ENCODE data around the gene OGT.

Gene OGT

GRCh38 chrX:71618787-71619186 is 85.9 kb downstream of the OGT start:
- no peaks in the 10 kb centered on the region; the same call in 1 of the 2 replicates for H3K36me3 ChIP-seq (ENCODE audit: insufficient read depth, low read length)
- TF ChIP-seq EZH2 (IDR thresholded peaks at IDR 0.05) (no peak), POLR2AphosphoS5 (IDR thresholded peaks at IDR 0.05; ENCODE audit: borderline replicate concordance, low read depth, low read length) (no peak), FOXP2 (optimal IDR thresholded peaks at IDR 0.05; ENCODE audit: control extremely low read depth, extremely low read length, insufficient read depth) (no peak)
- H3K9me3 ChIP-seq (ENCODE audit: low read depth, low read length) = no peaks in the 10 kb centered on the region
- DNase-seq (ENCODE audit: low read depth, low spot score) = no peak
- no peak overlapping the region for H3K4me3 ChIP-seq
- H3K27ac ChIP-seq = no peak overlapping the region
- no peak overlapping the region for H3K9ac ChIP-seq (ENCODE audit: insufficient read length)

- H3K27ac ChIP-seq = no peak overlapping the region
- no peaks in the 10 kb centered on the region for H3K9me3 ChIP-seq (ENCODE audit: low read depth, low read length)
- H3K9ac ChIP-seq (ENCODE audit: insufficient read length) = no peak overlapping the region
- no peak for TF ChIP-seq FOXP2 (optimal IDR thresholded peaks at IDR 0.05; ENCODE audit: control extremely low read depth, extremely low read length, insufficient read depth)
- TF ChIP-seq POLR2AphosphoS5 (IDR thresholded peaks at IDR 0.05; ENCODE audit: borderline replicate concordance, low read depth, low read length) = no peak
- no peak for TF ChIP-seq EZH2 (IDR thresholded peaks at IDR 0.05)
- no peak overlapping the region for H3K4me3 ChIP-seq
- no peaks in the 10 kb centered on the region for H3K36me3 ChIP-seq (ENCODE audit: insufficient read depth, low read length)
- no peak for DNase-seq (ENCODE audit: low read depth, low spot score)
Measured at GRCh38 chrX:71619193-71619592, 86.3 kb downstream of the OGT start.

GRCh38 chrX:71619986-71620385 is 87.1 kb downstream of the OGT start:
- DNase-seq (ENCODE audit: low read depth, low spot score) = no peak
- no peaks in the 10 kb centered on the region for H3K9me3 ChIP-seq (ENCODE audit: low read depth, low read length)
- no peaks in the 10 kb centered on the region for H3K36me3 ChIP-seq (ENCODE audit: insufficient read depth, low read length)
- TF ChIP-seq FOXP2 (optimal IDR thresholded peaks at IDR 0.05; ENCODE audit: control extremely low read depth, extremely low read length, insufficient read depth) (no peak), EZH2 (IDR thresholded peaks at IDR 0.05) (no peak), POLR2AphosphoS5 (IDR thresholded peaks at IDR 0.05; ENCODE audit: borderline replicate concordance, low read depth, low read length) (no peak)
- no peak overlapping the region for H3K27ac ChIP-seq
- H3K4me3 ChIP-seq = no peak overlapping the region
- no peak overlapping the region for H3K9ac ChIP-seq (ENCODE audit: insufficient read length)

GRCh38 chrX:71621603-71622002 is 88.7 kb downstream of the OGT start:
- Histone ChIP-seq H3K27ac (no peak overlapping the region), H3K9ac (ENCODE audit: insufficient read length) (no peak overlapping the region), H3K9me3 (ENCODE audit: low read depth, low read length) (no peaks in the 10 kb centered on the region), H3K4me3 (no peak overlapping the region), H3K36me3 (ENCODE audit: insufficient read depth, low read length) (no peaks in the 10 kb centered on the region)
- no peak for TF ChIP-seq EZH2 (IDR thresholded peaks at IDR 0.05)
- no peak for TF ChIP-seq POLR2AphosphoS5 (IDR thresholded peaks at IDR 0.05; ENCODE audit: borderline replicate concordance, low read depth, low read length)
- no peak for TF ChIP-seq FOXP2 (optimal IDR thresholded peaks at IDR 0.05; ENCODE audit: control extremely low read depth, extremely low read length, insufficient read depth)
- no peak for DNase-seq (ENCODE audit: low read depth, low spot score)

- no peak for DNase-seq (ENCODE audit: low read depth, low spot score)
- TF ChIP-seq FOXP2 (optimal IDR thresholded peaks at IDR 0.05; ENCODE audit: control extremely low read depth, extremely low read length, insufficient read depth) (no peak), EZH2 (IDR thresholded peaks at IDR 0.05) (no peak), POLR2AphosphoS5 (IDR thresholded peaks at IDR 0.05; ENCODE audit: borderline replicate concordance, low read depth, low read length) (no peak)
Measured at GRCh38 chrX:71622032-71622575, 89.2 kb downstream of the OGT start.

GRCh38 chrX:71622576-71623450 is 89.9 kb downstream of the OGT start:
- no peaks in the 10 kb centered on the region for H3K36me3 ChIP-seq (ENCODE audit: insufficient read depth, low read length)
- DNase-seq (ENCODE audit: low read depth, low spot score) = no peak
- H3K27ac ChIP-seq = no peak overlapping the region
- H3K9ac ChIP-seq (ENCODE audit: insufficient read length) = no peak overlapping the region
- no peak overlapping the region for H3K4me3 ChIP-seq
- H3K9me3 ChIP-seq (ENCODE audit: low read depth, low read length) = no peaks in the 10 kb centered on the region
- TF ChIP-seq FOXP2 (optimal IDR thresholded peaks at IDR 0.05; ENCODE audit: control extremely low read depth, extremely low read length, insufficient read depth) (no peak), EZH2 (IDR thresholded peaks at IDR 0.05) (no peak), POLR2AphosphoS5 (IDR thresholded peaks at IDR 0.05; ENCODE audit: borderline replicate concordance, low read depth, low read length) (no peak)

More at GRCh38 chrX:71622032-71622575, 89.2 kb downstream of the OGT start:
- Histone ChIP-seq H3K27ac (no peak overlapping the region), H3K9me3 (ENCODE audit: low read depth, low read length) (no peaks in the 10 kb centered on the region), H3K9ac (ENCODE audit: insufficient read length) (no peak overlapping the region), H3K36me3 (ENCODE audit: insufficient read depth, low read length) (no peaks in the 10 kb centered on the region), H3K4me3 (no peak overlapping the region)

GRCh38 chrX:71623714-71624113 is 90.8 kb downstream of the OGT start:
- no peak for DNase-seq (ENCODE audit: low read depth, low spot score)
- H3K27ac ChIP-seq = no peak overlapping the region
- no peak overlapping the region for H3K4me3 ChIP-seq
- H3K9ac ChIP-seq (ENCODE audit: insufficient read length) = no peak overlapping the region
- H3K36me3 ChIP-seq (ENCODE audit: insufficient read depth, low read length) = no peaks in the 10 kb centered on the region
- H3K9me3 ChIP-seq (ENCODE audit: low read depth, low read length) = no peaks in the 10 kb centered on the region
- no peak for TF ChIP-seq FOXP2 (optimal IDR thresholded peaks at IDR 0.05; ENCODE audit: control extremely low read depth, extremely low read length, insufficient read depth)
- no peak for TF ChIP-seq EZH2 (IDR thresholded peaks at IDR 0.05)
- no peak for TF ChIP-seq POLR2AphosphoS5 (IDR thresholded peaks at IDR 0.05; ENCODE audit: borderline replicate concordance, low read depth, low read length)

GRCh38 chrX:71625471-71625870 is 92.6 kb downstream of the OGT start:
- Histone ChIP-seq H3K9me3 (ENCODE audit: low read depth, low read length) (no peaks in the 10 kb centered on the region), H3K36me3 (ENCODE audit: insufficient read depth, low read length) (no peaks in the 10 kb centered on the region), H3K4me3 (no peak overlapping the region), H3K27ac (no peak overlapping the region), H3K9ac (ENCODE audit: insufficient read length) (no peak overlapping the region)
- TF ChIP-seq FOXP2 (optimal IDR thresholded peaks at IDR 0.05; ENCODE audit: control extremely low read depth, extremely low read length, insufficient read depth) = no peak
- TF ChIP-seq POLR2AphosphoS5 (IDR thresholded peaks at IDR 0.05; ENCODE audit: borderline replicate concordance, low read depth, low read length) = no peak
- TF ChIP-seq EZH2 (IDR thresholded peaks at IDR 0.05) = no peak
- no peak for DNase-seq (ENCODE audit: low read depth, low spot score)

All from SK-N-MC (cell line).